GM12875 (cell line): Measurements from ENCODE around the gene TIMM17A.

Source experiments
- H3K4me3 ChIP-seq: one replicate; pipeline ENCODE4 v1.5.1; 2011; ENCODE audit warnings: low read depth, low read length, control low read depth
- TF ChIP-seq, protein P1 (sequence below): IDR thresholded peaks from 2 replicates; pipeline ENCODE4 v1.5.1; 2011; ENCODE audit warnings: low read depth, mild to moderate bottlenecking, control low read depth, inconsistent platforms, low read length, moderate library complexity, borderline replicate concordance; ENCODE audit not compliant: insufficient read depth

Gene TIMM17A

DNA sequence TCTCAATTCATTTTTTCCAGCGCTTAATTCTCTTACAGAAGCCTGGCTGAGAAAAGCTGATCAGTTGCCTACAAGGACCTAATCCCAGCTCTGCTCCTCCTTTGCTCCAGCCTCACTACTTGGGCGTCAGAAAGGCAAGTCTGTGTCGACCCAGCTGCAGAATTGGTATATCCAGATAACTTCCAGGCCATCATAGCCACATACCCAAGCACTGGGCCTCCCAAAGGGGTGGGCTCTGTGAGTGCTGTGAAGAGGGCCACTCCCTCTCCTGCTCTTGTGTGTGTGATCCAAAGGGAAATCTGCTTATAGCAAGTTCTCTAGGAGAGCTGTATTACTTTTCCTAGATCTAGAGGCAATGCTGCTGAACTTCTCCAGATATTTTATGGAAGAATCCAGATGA, 27.0 kb upstream of the TIMM17A start:
- no peak overlapping the region for H3K4me3 ChIP-seq
- TF ChIP-seq, protein P1, sequence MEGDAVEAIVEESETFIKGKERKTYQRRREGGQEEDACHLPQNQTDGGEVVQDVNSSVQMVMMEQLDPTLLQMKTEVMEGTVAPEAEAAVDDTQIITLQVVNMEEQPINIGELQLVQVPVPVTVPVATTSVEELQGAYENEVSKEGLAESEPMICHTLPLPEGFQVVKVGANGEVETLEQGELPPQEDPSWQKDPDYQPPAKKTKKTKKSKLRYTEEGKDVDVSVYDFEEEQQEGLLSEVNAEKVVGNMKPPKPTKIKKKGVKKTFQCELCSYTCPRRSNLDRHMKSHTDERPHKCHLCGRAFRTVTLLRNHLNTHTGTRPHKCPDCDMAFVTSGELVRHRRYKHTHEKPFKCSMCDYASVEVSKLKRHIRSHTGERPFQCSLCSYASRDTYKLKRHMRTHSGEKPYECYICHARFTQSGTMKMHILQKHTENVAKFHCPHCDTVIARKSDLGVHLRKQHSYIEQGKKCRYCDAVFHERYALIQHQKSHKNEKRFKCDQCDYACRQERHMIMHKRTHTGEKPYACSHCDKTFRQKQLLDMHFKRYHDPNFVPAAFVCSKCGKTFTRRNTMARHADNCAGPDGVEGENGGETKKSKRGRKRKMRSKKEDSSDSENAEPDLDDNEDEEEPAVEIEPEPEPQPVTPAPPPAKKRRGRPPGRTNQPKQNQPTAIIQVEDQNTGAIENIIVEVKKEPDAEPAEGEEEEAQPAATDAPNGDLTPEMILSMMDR, result no peak

DNA sequence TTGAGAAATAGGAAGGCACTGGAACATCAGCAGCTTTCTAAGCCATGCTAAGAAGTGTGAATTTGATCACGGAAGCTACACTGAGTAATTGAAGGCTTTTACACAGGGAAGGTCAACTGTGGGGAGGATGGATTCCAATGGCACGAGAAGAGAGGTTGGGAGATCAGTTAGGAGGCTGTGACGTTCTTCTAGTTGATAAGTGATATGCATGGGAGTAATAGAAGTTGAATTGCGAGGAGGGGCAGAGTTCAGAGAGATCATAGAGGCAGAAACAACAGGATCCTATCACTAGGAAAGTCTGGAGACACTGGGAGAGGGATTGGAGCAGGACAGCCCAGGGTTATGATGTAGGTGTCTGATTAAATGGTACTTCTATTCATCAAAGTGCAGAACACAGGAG, 25.2 kb upstream of the TIMM17A start:
- H3K4me3 ChIP-seq, result no peak overlapping the region
- TF ChIP-seq, protein P1, result no peak

DNA sequence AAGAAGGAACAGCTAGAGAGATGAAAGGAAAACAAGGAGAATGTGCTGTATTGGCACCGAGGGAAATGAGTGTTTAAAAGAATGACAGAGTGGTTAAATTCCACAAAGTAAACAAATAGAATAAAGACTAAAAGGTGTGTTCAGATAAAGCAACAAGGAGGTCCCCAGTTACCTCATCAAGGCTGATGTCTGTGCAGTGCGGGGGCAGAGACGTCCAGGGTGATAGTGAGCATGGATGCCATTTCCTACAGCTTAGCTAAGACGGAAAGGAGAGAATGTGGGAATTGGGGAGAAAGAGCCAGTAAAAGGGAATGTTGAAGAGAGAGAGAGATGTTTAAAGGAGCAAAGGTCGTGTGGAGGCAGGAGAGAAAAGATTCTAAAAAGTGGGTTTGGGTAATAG, 24.5 kb upstream of the TIMM17A start:
- TF ChIP-seq, protein P1, result no peak
- H3K4me3 ChIP-seq, result no peak overlapping the region

DNA sequence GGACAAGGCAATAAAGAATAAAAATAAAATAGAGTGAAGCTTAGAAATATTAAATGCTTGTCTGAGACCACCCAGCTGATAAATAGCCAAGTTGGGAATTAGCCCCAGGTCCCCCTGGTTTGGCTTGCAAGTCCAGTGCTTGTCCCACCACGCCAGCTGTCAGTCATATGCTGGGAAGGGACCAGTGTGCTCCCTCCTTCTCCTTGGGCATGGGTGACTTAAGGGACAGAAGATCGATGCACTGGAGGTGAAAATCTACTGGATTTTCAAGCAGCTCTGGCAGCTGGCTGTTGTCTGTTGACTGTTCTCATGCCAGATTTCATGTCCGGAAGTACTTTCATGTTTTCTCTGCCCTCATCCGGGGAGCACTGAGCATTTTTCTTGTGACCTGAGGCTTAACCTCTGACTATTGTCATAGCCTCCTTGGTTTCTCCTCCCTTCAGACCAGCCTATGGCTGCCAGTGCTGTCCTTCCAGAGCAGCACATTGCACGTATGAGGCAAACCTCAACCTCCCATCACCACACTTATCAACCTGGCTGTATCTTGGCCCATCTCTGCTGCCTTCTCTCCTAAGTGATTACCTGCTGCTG, 21.4 kb upstream of the TIMM17A start:
- TF ChIP-seq, protein P1, result no peak
- H3K4me3 ChIP-seq, result no peak overlapping the region

DNA sequence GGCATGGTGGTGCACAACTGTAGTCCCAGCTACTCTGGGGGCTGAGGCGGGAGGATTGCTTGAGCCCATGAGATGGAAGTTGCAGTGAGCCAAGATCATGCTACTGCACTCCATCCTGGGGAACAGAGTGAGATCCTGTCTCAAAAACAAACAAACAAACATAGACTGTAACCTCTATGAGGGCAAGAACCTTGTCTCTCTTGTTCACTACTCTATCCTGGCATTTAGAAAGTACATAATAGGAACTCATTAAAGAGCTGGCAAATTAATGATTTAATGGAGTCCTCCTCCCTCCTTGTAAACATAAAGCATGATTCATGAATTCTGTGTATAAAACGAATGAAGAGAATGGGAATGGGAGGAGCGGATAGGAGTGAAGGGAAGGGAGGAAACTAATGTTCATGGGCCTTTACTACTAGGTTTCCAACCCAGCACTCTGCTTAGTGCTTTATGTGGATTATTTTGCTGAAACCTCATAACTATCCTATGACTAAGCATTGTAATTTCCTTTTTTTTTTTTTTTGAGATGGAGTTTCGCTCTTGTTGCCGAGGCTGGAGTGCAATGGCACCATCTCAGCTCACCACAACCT, 17.6 kb upstream of the TIMM17A start:
- no peak overlapping the region for H3K4me3 ChIP-seq
- TF ChIP-seq, protein P1, result no peak

DNA sequence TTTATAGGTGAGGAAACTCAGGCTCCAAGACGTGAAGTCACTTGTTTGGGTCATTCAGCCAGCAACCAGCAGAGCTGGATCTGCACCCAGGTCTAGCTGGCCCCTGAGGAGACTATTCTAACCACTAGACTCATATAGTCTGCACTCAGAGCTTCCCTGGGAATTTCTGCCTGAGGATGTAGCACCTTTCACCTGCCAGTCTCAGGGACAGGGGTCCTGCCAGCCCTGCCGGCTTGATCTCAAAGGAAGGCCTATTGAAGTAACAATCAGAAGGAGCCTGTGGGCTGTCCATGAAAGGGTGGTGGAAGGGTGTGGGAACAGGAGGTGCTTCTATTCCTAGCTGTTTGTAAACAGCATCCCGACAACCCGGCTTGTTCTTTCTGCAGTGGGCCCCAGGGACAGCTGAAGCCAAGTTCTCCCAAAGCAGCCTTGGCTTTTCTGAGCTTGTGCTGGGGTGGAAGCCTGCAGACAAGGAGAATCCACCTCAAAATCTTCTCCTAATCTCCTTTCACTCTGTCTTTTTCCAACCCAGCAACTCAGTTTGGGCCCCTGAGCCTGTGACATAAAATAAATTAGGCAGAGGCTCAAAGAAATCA, 16.8 kb upstream of the TIMM17A start:
- no peak overlapping the region for H3K4me3 ChIP-seq
- TF ChIP-seq, protein P1, result no peak

DNA sequence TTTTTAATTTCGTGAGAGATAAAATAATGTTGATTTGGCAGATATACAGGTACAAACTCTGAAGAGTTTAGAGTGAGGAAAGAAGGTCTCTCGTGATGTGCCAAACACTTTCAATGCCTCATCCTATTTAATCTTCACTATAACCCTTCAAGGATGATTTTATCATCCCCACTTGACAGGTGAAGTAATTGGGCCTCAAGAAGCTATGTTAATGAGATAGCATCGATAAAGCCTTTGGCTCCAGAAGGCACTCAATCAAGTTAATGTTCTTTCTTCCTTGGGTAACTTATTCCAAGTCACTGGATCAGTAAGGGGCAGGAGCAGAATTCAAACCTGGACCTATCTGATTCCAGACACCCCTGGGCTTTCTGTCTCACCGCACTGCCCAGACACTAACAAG, 16.2 kb upstream of the TIMM17A start:
- no peak overlapping the region for H3K4me3 ChIP-seq
- TF ChIP-seq, protein P1, result no peak
